Transverse colon (tissue), 4 donors: ENCODE results near the gene ZDHHC3.
A peak's percentile ranks its signal among the peaks of the same experiment; 100 is the strongest.

Source experiments
- EP300 ChIP-seq: sonication (generic); formaldehyde crosslinking; IDR thresholded peaks from one replicate; pipeline ENCODE4 v1.6.1; 2017; ENCODE audit warnings: antibody characterized with exemption, low read depth
- POLR2A ChIP-seq: fragments of 450-650 bp; IDR thresholded peaks from one replicate; pipeline ENCODE4 v1.6.1; 2016; ENCODE audit warnings: antibody characterized with exemption, mild to moderate bottlenecking, moderate library complexity
- POLR2AphosphoS5 ChIP-seq, 3 donors: sonication (generic); formaldehyde crosslinking; IDR thresholded peaks; one replicate each; pipeline ENCODE4 v1.6.1; 2016; ENCODE audit warnings: antibody characterized with exemption in 3 of 3
- TF ChIP-seq, protein P1 (sequence below), 5 experiments: fragments of 200-600 bp in 3 of 5; fragments of 450-650 bp in 2 of 5; sonication (generic) in 3 of 5; IDR thresholded peaks; 1 replicate in 2 of 5; 2 replicates in 3 of 5; pipeline ENCODE4 v1.5.1; 2016 to 2017; ENCODE audit warnings: antibody characterized with exemption in 5 of 5, inconsistent platforms in 3 of 5, mild to moderate bottlenecking in 2 of 5, moderate library complexity in 1 of 5

- TF ChIP-seq POLR2AphosphoS5 (IDR thresholded peaks at IDR 0.05), result no peak
- TF ChIP-seq, protein P1, sequence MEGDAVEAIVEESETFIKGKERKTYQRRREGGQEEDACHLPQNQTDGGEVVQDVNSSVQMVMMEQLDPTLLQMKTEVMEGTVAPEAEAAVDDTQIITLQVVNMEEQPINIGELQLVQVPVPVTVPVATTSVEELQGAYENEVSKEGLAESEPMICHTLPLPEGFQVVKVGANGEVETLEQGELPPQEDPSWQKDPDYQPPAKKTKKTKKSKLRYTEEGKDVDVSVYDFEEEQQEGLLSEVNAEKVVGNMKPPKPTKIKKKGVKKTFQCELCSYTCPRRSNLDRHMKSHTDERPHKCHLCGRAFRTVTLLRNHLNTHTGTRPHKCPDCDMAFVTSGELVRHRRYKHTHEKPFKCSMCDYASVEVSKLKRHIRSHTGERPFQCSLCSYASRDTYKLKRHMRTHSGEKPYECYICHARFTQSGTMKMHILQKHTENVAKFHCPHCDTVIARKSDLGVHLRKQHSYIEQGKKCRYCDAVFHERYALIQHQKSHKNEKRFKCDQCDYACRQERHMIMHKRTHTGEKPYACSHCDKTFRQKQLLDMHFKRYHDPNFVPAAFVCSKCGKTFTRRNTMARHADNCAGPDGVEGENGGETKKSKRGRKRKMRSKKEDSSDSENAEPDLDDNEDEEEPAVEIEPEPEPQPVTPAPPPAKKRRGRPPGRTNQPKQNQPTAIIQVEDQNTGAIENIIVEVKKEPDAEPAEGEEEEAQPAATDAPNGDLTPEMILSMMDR (IDR thresholded peaks at IDR 0.05), result peak in 2 of 5 experiments; percentile 17 to 24
- no peak for TF ChIP-seq EP300
- TF ChIP-seq POLR2A, result no peak
Observed at GRCh38 chr3:44914936-44915335, 61.0 kb downstream of the ZDHHC3 start.
